Epithelial cell of esophagus (primary cell): ENCODE data around the gene DSC2.

Experiments
- DNase-seq: peaks from one replicate; pipeline ENCODE4 v3.0.0; 2010; ENCODE audit warnings: low read depth
- H3K4me3 ChIP-seq: 2 replicates; pipeline ENCODE4 v1.5.1; 2011; ENCODE audit warnings: mild to moderate bottlenecking, low read length, control low read depth
- TF ChIP-seq, protein P1 (sequence below): IDR thresholded peaks from 2 replicates; pipeline ENCODE4 v1.5.1; 2011; ENCODE audit warnings: low read depth, mild to moderate bottlenecking, low read length, control low read depth, inconsistent platforms; ENCODE audit not compliant: insufficient read depth; ENCODE audit errors: missing control alignments

Gene DSC2

GRCh38 chr18:31102025-31102684, at the start of gene DSC2:
DSC2 (minus strand) TSS chr18:31102421; CDS start chr18:31101971, 450 bp downstream.
- peak; percentile 83 for DNase-seq
- H3K4me3 ChIP-seq = peak within 1 kb of the TSS; percentile 80
- TF ChIP-seq, protein P1, sequence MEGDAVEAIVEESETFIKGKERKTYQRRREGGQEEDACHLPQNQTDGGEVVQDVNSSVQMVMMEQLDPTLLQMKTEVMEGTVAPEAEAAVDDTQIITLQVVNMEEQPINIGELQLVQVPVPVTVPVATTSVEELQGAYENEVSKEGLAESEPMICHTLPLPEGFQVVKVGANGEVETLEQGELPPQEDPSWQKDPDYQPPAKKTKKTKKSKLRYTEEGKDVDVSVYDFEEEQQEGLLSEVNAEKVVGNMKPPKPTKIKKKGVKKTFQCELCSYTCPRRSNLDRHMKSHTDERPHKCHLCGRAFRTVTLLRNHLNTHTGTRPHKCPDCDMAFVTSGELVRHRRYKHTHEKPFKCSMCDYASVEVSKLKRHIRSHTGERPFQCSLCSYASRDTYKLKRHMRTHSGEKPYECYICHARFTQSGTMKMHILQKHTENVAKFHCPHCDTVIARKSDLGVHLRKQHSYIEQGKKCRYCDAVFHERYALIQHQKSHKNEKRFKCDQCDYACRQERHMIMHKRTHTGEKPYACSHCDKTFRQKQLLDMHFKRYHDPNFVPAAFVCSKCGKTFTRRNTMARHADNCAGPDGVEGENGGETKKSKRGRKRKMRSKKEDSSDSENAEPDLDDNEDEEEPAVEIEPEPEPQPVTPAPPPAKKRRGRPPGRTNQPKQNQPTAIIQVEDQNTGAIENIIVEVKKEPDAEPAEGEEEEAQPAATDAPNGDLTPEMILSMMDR = no peak

DNA sequence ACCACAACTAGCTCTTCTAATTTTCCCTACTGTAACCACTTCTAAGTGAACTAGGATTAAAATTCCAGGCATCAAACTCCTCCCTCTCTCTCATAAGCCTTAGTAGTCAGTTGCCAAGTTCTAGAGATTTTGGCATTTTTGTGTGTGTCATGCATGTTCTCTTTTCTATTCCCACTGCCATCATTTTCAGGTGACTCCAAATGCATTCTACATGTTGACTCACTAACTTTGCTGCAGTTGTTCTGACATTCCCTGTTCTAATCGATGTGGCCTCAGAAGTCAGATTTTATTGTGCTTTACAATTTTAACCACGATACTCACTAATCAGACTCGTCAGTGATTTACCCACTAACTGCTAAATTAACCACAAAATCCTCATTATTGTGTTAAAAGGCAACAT, 47.1 kb upstream of the DSC2 start:
- no peak for DNase-seq
- TF ChIP-seq, protein P1 = no peak
- H3K4me3 ChIP-seq = no peak overlapping the region

DNA sequence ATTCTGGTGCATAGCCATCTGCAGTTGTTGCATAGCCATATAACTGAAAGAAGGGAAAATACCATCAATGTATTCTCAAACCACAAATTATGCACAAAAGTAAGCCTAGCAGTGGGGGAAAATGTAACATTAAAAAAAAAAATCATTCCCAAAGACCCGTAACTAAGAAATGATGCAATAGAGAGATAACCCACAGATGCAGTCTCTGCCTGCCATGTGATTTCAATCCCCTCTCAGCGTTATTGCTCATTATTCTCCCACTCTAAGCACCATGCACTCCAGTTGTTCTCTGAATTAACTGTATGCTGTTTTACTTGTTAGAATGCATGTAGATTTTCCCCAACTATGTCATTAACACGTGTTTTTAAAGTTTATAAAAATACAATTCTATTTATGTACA, 46.4 kb upstream of the DSC2 start:
- no peak for DNase-seq
- no peak overlapping the region for H3K4me3 ChIP-seq
- TF ChIP-seq, protein P1 = no peak

- TF ChIP-seq, protein P1 = no peak
- no peak overlapping the region for H3K4me3 ChIP-seq
- peak; percentile 92 for DNase-seq
Measured at GRCh38 chr18:31146809-31147208, 44.6 kb upstream of the DSC2 start.

GRCh38 chr18:31143025-31143424, 40.8 kb upstream of the DSC2 start:
- TF ChIP-seq, protein P1 = no peak
- no peak overlapping the region for H3K4me3 ChIP-seq
- DNase-seq = peak; percentile 69

DNA sequence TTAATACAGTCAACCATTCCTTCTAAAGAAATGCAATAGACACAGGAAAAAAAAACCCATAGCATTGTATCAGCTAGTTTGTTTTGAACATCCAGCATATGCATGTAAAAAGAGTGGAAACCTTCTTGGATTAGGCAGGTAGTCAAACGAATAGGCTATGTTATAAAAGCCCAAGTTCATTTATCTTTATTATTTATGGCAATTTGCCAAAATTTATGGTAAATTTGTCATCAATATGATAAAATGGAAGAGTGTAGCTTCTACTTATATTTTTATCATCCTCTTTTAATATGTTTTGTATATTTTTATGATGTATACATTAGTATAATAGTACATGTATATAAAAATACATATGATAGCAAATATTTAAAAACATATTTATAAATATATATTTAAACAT, 36.5 kb upstream of the DSC2 start:
- no peak for DNase-seq
- TF ChIP-seq, protein P1 = no peak
- no peak overlapping the region for H3K4me3 ChIP-seq

DNA sequence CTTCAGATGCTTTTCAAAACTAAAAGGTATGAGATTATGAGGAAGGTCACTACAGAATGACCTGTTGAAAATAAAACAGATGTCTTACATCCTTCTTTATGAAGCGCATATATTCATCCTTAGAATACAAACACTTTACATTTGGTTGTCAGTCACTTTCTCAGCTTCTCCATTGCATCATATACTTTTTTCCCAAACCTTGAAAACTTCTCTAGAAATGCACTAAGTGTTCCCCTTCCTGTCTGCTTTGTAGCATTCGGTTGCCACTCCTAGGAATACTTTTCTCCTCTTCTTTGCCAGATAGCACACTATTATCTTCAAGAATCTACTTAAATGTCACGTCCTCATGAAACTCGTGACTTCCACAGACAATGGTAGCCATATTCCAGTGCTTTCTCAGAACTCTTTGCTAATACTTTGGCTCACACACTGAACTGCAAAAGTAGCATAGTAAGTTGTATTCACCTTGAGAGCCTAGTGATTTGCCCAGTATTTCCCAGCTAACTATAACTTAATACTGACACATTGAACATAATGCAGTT, 32.8 kb upstream of the DSC2 start:
- DNase-seq = no peak
- TF ChIP-seq, protein P1 = no peak
- H3K4me3 ChIP-seq = no peak overlapping the region
